ENCODE results near the gene CLIP3.
"Not testable (repeated sequence)": the region's sequence is repeated elsewhere in the genome, so short reads cannot be mapped to it uniquely, and the experiment has no call there.

Gene CLIP3, protein sequence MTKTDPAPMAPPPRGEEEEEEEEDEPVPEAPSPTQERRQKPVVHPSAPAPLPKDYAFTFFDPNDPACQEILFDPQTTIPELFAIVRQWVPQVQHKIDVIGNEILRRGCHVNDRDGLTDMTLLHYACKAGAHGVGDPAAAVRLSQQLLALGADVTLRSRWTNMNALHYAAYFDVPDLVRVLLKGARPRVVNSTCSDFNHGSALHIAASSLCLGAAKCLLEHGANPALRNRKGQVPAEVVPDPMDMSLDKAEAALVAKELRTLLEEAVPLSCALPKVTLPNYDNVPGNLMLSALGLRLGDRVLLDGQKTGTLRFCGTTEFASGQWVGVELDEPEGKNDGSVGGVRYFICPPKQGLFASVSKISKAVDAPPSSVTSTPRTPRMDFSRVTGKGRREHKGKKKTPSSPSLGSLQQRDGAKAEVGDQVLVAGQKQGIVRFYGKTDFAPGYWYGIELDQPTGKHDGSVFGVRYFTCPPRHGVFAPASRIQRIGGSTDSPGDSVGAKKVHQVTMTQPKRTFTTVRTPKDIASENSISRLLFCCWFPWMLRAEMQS

DNA sequence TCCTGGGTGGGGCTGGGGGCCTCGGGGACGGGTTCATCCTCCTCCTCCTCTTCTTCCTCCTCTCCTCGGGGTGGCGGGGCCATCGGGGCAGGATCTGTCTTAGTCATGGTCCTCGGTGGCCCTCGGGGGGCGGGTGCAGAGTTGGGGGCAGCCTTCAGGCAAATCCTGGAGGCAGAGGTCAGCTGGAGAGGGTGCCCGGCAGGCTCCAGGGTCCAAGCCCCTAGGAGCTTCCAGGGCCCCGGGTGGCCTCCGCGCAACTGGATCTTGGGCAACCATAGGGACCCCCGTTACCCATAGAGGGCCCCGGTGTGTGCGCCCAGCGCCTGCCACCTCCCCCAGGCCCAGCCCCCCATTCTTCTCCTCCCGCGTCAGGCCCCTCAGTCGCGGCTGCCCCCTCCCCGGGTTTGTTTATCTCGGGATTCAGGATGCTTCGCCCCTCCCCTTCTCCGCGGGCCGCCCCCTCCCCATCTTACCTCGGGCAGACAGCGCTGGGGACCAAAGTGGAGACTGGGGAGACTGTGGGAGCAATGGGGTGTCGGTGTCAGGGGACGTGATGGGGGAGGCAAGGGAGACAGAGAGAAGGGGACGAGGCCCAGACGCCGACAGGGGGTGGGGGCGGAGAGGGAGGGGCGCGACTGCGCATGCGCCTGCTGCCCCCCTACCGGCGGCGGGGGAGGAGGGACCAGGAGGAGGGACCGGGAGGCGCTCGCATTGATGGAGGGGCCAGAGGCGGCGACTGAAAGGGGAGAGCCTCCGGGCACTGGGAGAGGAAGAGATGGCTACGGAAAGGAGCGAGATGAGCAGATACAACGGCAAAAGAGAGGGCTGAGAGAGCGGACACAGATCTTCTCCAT is at the start of gene CLIP3:
CLIP3 (minus strand) TSS at position 623 of the 854 bp plus-strand sequence; CDS start at position 107, 516 bp downstream.
- no peak for TF ChIP-seq ZNF274 (IDR thresholded peaks at IDR 0.05; ENCODE audit: low read depth, low read length)
- peak within 1 kb of the TSS; percentile 5; the same call in 1 of the 2 replicates for H3K4me3 ChIP-seq (ENCODE audit: low read length)

DNA sequence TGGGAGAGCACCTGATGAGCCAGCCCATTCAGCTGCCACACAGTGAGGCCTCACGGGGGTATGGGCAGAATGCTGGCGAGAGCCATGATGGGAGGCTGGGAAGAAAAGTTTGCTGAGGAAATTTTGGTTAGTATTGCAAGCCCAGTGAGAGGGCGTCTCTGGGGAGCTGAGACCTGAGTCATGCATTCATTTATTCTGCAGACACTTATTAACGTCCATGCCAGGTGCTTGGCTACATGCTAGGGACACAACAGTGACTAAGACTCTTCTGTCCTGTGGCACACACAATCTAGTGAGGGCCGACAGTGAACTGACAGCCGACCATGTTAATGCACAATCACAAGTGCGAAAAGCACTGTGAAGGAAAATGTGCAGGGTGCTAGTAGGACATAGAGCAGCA is 49.2 kb upstream of the CLIP3 start:
- no peak for TF ChIP-seq ZNF274 (IDR thresholded peaks at IDR 0.05; ENCODE audit: low read depth, low read length)
- no peak overlapping the region for H3K4me3 ChIP-seq (ENCODE audit: low read length)

DNA sequence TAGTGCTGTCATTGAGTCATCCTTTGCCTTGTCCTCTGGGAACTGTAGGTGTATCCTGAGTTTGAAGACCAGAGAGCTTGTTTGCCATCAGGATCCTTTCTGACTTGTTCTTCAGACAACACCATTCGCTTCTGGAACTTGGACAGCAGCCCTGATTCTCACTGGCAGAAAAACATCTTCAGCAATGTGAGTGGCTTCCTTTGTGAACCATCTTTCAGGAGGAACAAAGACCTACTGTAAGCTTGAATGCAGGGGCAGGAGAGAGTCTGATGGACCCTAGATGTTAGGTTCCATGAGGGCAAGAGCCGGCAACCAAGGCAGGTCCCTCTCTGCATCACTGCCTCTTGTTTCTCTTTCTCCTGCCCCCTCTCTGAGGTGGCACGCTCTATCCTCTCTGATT is 48.7 kb upstream of the CLIP3 start:
- no peak for TF ChIP-seq ZNF274 (IDR thresholded peaks at IDR 0.05; ENCODE audit: low read depth, low read length)
- H3K4me3 ChIP-seq (ENCODE audit: low read length) = no peak overlapping the region

DNA sequence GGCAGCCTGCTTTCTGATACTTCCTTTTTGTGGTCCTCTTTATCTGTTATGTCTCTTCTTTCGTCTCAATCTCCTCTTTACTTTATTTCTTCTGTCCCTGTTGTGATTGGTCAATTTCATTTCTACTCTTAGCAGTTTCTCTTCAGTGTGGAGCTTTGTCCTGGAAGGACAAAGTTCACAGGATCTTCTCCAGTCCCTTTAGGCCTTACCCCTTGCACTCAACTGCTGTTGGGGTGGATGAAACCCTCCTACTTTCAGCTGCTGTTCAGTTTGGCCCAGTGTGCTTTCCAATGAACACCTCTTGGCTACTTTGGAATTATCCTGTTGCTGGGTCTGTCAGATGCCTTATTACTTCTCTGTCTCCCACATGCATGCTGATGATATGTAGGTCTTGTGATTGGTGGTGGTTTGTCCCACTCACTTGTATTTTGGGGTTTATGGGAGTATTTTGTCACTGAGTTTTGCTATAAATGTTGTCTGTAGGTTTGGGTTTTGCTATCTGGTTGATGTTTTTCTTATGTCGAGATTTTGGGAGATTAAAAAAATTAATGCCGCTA is 46.8 kb upstream of the CLIP3 start:
- no peak overlapping the region for H3K4me3 ChIP-seq (ENCODE audit: low read length)
- TF ChIP-seq ZNF274 (IDR thresholded peaks at IDR 0.05; ENCODE audit: low read depth, low read length) = no peak

DNA sequence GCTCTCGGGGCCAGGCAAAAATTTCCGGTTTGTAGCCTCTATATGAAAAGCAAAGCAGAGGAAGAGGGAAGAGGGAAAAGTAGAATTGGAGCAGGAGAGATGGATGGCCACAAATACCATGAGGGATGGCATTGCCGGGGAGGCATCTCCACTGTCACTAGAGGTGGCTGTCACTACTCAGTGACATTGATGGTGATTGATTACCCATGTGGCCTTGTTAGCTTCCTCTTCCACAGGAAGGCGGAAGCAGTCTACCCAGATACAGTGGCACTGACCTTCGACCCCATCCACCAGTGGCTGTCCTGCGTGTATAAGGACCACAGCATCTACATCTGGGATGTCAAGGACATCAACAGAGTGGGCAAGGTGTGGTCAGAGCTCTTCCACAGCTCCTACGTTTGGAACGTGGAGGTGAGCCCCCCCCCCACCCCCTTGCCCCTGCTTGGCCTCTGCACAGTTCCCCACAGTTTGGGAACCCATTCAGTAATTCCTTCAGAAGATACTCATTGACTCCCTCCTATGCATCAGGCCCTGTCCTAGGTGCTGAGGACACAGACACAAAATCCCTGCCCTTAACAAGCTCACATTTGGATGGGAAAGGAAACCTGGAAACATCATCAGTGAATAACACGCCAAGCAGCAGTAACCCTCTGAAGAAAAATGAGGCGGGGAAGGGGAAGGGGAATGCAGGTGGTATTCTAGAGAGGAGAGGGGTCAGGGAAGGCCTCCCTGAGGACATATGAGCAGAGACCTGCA is 40.6 kb upstream of the CLIP3 start:
- no peak for TF ChIP-seq ZNF274 (IDR thresholded peaks at IDR 0.05; ENCODE audit: low read depth, low read length)
- no peak overlapping the region for H3K4me3 ChIP-seq (ENCODE audit: low read length)

DNA sequence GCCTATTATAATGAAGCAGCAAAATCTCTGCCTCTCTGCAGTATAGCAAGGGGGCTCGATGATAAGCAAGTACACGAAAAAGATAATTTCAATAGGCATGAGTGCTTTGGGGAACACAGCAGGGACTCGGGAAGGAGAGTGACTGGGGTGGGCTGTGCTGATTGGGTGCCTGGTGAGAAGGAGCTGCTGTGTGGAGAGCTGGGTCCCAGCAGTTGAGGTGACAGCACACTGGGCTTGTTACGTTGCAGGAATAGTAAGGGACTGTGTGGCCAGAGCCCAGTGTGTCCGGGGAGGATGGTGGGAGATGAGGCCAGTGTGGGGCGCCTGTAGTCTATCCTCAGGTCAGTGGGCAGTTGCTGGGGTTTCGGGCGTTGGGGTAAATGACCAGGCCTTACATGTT is 39.4 kb upstream of the CLIP3 start:
- TF ChIP-seq ZNF274 (IDR thresholded peaks at IDR 0.05; ENCODE audit: low read depth, low read length) = no peak
- H3K4me3 ChIP-seq (ENCODE audit: low read length) = no peak overlapping the region

DNA sequence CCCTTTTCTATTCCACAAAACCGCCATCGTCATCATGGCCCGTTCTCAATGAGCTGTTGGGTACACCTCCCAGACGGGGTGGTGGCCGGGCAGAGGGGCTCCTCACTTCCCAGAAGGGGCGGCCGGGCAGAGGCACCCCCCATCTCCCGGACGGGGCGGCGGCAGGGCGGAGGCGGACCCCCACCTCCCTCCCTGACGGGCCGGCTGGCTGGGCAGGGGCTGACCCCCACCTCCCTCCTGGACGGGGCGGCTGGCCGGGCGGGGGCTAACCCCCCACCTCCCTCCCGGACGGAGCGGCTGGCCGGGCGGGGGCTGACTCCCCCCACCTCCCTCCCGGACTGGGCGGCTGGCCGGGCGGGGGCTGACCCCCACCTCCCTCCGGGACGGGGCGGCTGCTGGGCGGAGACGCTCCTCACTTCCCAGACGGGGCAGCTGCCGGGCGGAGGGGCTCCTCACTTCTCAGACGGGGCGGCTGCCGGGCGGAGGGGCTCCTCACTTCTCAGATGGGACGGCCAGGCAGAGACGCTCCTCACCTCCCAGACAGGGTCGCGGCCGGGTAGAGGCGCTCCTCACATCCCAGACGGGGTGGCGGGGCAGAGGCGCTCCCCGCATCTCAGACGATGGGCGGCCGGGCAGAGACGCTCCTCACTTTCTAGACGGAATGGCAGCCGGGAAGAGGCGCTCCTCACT is 36.3 kb upstream of the CLIP3 start:
- not testable (repeated sequence) for H3K4me3 ChIP-seq (ENCODE audit: low read length)

DNA sequence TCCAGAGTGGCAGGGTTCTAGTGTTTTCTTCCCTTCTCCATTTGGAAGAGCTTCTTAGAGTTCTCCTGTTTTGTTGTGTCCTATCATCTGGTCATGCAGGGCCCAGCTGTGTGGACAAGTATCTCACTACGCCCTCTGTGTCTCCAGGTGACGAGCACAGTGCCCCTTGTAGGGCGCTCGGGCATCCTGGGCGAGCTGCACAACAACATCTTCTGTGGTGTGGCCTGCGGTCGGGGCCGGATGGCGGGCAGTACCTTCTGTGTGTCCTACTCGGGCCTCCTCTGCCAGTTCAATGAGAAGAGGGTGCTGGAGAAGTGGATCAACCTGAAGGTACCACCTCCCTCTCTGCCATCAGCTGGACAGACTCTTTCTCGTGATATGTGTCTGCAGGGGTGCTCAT is 35.0 kb upstream of the CLIP3 start:
- TF ChIP-seq ZNF274 (IDR thresholded peaks at IDR 0.05; ENCODE audit: low read depth, low read length) = no peak
- no peak overlapping the region for H3K4me3 ChIP-seq (ENCODE audit: low read length)

DNA sequence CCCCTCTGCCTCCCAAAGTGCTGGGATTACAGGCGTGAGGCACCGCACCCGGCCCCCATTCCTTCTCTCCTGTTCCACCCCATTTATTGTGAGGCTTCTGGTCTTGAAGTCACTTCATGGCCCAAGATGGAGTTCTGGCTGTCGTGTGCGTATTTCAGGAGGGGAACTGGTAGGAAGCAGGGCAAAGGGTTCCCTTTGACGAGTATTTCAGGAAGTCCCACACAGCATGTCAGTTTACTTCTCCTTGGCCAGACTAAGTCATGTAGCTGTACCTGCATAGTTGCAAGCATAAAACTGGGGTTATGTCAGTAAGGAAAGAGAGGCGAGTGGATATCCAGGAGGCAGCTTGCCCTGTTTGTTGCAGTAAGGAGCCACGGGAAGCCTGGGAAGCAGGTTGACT is 32.2 kb upstream of the CLIP3 start:
- no peak overlapping the region for H3K4me3 ChIP-seq (ENCODE audit: low read length)

DNA sequence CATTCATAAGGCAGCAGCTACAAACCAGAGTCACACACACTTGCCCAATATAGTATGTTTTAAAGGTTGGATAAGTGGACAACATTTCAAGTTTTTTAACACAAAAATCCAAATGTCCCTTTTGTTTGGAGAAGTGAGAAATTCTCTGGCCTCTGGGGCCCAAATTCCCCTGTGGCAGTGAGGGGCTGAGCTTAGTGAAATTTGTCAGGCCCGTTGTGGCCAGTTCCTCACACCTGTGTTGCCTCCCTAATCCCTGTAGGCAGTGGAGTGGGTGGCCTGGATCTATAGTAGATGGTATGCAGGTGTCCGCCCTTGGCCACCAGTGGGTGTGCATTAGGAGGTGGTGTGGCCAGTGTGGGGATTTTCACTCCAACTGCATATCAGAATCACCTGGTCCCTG is 28.7 kb upstream of the CLIP3 start:
- no peak for TF ChIP-seq ZNF274 (IDR thresholded peaks at IDR 0.05; ENCODE audit: low read depth, low read length)
- no peak overlapping the region for H3K4me3 ChIP-seq (ENCODE audit: low read length)

More for the DNA sequence above, 32.2 kb upstream of the CLIP3 start:
- no peak for TF ChIP-seq ZNF274 (IDR thresholded peaks at IDR 0.05; ENCODE audit: low read depth, low read length)

DNA sequence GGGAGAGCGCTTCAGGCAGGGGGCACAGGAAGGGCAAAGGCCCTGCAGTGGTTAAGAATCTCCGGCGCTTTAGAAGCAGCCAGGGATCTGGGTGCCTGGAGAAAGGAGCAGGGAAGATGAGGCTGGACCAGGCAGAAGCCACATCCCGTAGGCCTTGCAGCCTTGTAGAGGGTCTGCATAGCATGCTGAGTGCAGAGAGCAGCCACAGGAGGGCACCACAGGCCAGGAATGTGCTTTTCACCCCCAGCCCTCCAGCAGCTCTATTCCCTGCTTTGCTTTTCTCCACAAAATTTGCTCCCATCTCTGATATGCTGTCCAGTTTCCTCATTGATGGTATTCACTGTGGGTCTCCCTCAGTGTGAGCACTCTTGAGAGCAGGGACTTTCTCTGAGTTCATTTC is 27.8 kb upstream of the CLIP3 start:
- no peak overlapping the region for H3K4me3 ChIP-seq (ENCODE audit: low read length)
- no peak for TF ChIP-seq ZNF274 (IDR thresholded peaks at IDR 0.05; ENCODE audit: low read depth, low read length)

DNA sequence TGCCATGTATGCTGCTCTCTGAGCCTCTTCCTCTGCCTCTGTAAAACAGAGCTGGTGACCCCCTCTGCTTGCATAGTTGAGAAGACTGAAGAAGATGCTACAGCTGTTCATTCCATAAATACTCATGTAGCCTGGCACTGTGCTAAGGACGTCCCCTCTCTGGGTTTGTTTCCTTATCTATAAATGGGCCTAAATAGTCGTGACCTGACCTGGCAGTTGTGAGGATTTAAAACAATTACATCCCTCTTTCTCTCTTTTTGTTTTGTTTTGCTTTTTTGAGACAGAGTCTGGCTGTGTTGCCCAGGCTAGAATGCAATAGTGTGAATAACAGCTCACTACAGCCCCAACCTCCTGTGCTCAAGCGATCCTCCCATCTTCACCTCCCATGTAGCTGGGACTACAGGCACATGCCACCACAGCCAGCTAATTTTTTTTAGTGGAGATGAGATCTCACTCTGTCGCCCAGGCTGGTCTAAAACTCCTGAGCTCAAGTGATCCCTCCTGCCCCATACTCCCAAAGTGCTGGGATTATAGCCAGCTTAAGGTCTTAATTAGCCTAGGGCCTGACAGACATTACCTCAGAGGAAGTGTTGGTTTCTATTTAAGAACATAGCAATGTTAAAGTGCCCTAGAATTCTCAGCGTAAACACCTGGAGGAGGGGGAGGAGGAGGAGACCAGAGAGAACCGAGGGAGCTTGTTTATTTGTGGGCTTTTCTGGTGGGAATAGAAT is 26.7 kb upstream of the CLIP3 start:
- no peak for TF ChIP-seq ZNF274 (IDR thresholded peaks at IDR 0.05; ENCODE audit: low read depth, low read length)
- H3K4me3 ChIP-seq (ENCODE audit: low read length) = no peak overlapping the region

Data from GM08714 (cell line).